OCI-LY7 (cell line): ENCODE measurements around the gene DYNLT2. TPM values are rescaled to one million over a fixed set of nuclear protein-coding genes. Genes with fewer than 3 reads are reported as not detected.

Experiments
- BruUV-seq: library from RNA; stranded (reverse); fragments of 400-500 nt; replicated peaks from 2 replicates; lab custom pipeline; 2021; lab: Mats Ljungman, UMichigan
- CTCF ChIA-PET: fragments of 300-600 bp; sonication (Branson Sonifier 250); formaldehyde crosslinking; loops from one replicate; lab custom pipeline; 2022; ENCODE audit warnings: antibody characterized with exemption; ENCODE audit not compliant: unreplicated experiment; lab: Charles Lee
- POLR2A ChIA-PET: fragments of 300-600 bp; sonication (Branson Sonifier 250); formaldehyde crosslinking; loops from one replicate; lab custom pipeline; 2022; ENCODE audit warnings: antibody characterized with exemption; lab: Charles Lee
- DNase-seq: peaks from one replicate; pipeline ENCODE4 v3.0.0-alpha.2; 2015; ENCODE audit warnings: low spot score
- H2AFZ ChIP-seq: fragments of 200-600 bp; sonication (generic), shearing (Covaris generic); 2 replicates; pipeline ENCODE4 v1.6.1; 2014; ENCODE audit warnings: mild to moderate bottlenecking, antibody characterized with exemption, low read length, moderate library complexity
- H3K27ac ChIP-seq: fragments of 200-600 bp; sonication (generic); 2 replicates; pipeline ENCODE4 v1.5.1; 2014; ENCODE audit warnings: mixed run types, low read depth, mild to moderate bottlenecking, moderate library complexity, low read length, inconsistent platforms; ENCODE audit not compliant: poor library complexity, severe bottlenecking
- H3K36me3 ChIP-seq: fragments of 200-600 bp; sonication (generic); 2 replicates; pipeline ENCODE4 v1.6.1; 2014; ENCODE audit warnings: mild to moderate bottlenecking, antibody characterized with exemption, low read length, moderate library complexity, mixed read lengths; ENCODE audit not compliant: insufficient read depth
- H3K4me1 ChIP-seq: fragments of 200-600 bp; sonication (generic); 2 replicates; pipeline ENCODE4 v1.5.1; 2014; ENCODE audit warnings: mild to moderate bottlenecking, low read length; ENCODE audit not compliant: insufficient read depth, poor library complexity, severe bottlenecking
- H3K4me2 ChIP-seq: fragments of 200-600 bp; sonication (generic); 2 replicates; pipeline ENCODE4 v1.6.1; 2014; ENCODE audit warnings: mild to moderate bottlenecking, low read length
- H3K4me3 ChIP-seq: fragments of 200-600 bp; sonication (generic); 2 replicates; pipeline ENCODE4 v1.5.1; 2014; ENCODE audit warnings: mild to moderate bottlenecking, low read depth, low read length; ENCODE audit not compliant: poor library complexity, severe bottlenecking
- H3K79me2 ChIP-seq: fragments of 200-600 bp; sonication (generic); 2 replicates; pipeline ENCODE4 v1.6.1; 2016; ENCODE audit warnings: low read depth, mild to moderate bottlenecking, low read length, moderate library complexity, mixed read lengths; ENCODE audit not compliant: insufficient read depth
- H3K9me2 ChIP-seq: fragments of 200-600 bp; sonication (generic); 2 replicates; pipeline ENCODE4 v1.6.1; 2016; ENCODE audit warnings: mild to moderate bottlenecking, low read length, mixed read lengths; ENCODE audit not compliant: insufficient read depth
- H3K9me3 ChIP-seq: fragments of 200-600 bp; sonication (generic); 2 replicates; pipeline ENCODE4 v1.6.1; 2014; ENCODE audit warnings: mild to moderate bottlenecking, mixed run types, low read length, mixed read lengths
- H4K20me1 ChIP-seq: fragments of 200-600 bp; sonication (generic); 2 replicates; pipeline ENCODE4 v1.6.1; 2014; ENCODE audit warnings: mild to moderate bottlenecking, antibody characterized with exemption, low read length, moderate library complexity, mixed read lengths; ENCODE audit not compliant: insufficient read depth
- EZH2phosphoT487 ChIP-seq: fragments of 200-600 bp; sonication (generic); IDR thresholded peaks from 2 replicates; pipeline ENCODE4 v1.6.1; 2018; ENCODE audit warnings: low read depth, borderline replicate concordance, mild to moderate bottlenecking, mixed run types, antibody characterized with exemption, low read length, moderate library complexity, mixed read lengths
- intact Hi-C: fragments of 100-400 bp; cut with micrococcal nuclease; formaldehyde crosslinking; loops from one replicate; pipeline ENCODE4 v1.10.0; 2022; ENCODE audit not compliant: unreplicated experiment
- total RNA-seq, 2 experiments: library from RNA; depleted of rRNA in 1 of 2; stranded (reverse); fragments of >200 nt in 1 of 2; shearing (Covaris generic) in 1 of 2; gene quantifications; 2 replicates each; pipeline ENCODE4 v1.2.3, GENCODE V29; 2014 to 2022
- TF ChIP-seq, protein P1 (sequence below): fragments of 200-600 bp; sonication (generic); conservative IDR thresholded peaks from 2 replicates; pipeline ENCODE4 v1.5.1; 2014; ENCODE audit warnings: mild to moderate bottlenecking, antibody characterized with exemption, low read length, moderate library complexity, mixed read lengths

DYNLT2 gene
- total RNA-seq, 2 experiments from 2014 or later, result 6.4 to 7.7 TPM

DNA sequence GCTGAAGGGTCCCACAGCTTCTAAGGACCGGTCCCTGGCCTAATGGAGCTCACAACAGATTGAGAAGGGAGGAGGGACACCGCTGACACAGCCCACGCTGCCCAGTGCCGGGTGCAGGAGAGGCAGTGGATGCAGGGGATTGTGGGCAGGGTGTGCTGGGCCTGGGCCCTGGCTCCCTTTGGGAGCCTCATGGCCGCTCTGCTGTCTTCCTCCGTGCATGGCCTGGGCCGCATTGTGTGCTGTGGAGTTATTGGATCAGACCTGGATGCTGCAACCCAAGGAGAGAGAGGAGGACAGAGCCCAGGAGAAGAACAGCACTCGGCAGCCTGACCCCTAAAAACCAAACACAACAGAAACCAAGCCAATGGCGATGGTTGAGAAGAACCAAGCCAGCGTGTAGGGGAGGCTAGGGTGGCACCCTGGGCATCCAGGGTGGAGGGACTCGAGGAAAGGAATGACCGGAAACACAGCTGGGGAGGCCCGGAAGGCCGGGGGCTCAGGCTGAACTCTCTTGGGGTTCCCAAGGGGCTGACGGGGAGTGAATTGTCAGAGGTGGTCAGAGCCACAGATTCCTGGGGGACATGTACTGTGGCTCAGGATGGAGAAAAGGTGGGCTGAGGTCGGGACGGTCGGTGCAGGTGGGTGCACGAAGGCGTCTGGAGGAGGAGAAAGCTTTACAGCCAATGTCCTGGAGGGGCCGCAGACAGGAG lies 41.1 kb upstream of the DYNLT2 start:
- H4K20me1 ChIP-seq, result no peaks in the 10 kb centered on the region
- peaks cover 3% of the 10 kb centered on the region for H3K4me1 ChIP-seq
- POLR2A ChIA-PET, result interaction anchor here (1.6 kb wide), 1 partner anchor 13 kb away, joined by 6 read pairs; no protein-coding TSS in a partner anchor
- H3K9me2 ChIP-seq, result no peaks in the 10 kb centered on the region
- no peaks in the 10 kb centered on the region for H3K9me3 ChIP-seq
- H2AFZ ChIP-seq, result no peak overlapping the region
- no peak for DNase-seq
- CTCF ChIA-PET, result interaction anchor here (0.6 kb wide), 1 partner anchor 1006 kb away, joined by 3 read pairs; no protein-coding TSS in a partner anchor
- no peak overlapping the region for H3K4me2 ChIP-seq
- no peaks in the 10 kb centered on the region for H3K79me2 ChIP-seq
- no TSS peak for BruUV-seq
- H3K36me3 ChIP-seq, result no peaks in the 10 kb centered on the region
- H3K27ac ChIP-seq, result no peak overlapping the region
- intact Hi-C loops, result loop anchor here (10.0 kb wide), 1 partner anchor 502 kb away; the partner anchor contains the start of gene DLL1
- H3K4me3 ChIP-seq, result no peak overlapping the region
- no peak for TF ChIP-seq EZH2phosphoT487
- TF ChIP-seq, protein P1, sequence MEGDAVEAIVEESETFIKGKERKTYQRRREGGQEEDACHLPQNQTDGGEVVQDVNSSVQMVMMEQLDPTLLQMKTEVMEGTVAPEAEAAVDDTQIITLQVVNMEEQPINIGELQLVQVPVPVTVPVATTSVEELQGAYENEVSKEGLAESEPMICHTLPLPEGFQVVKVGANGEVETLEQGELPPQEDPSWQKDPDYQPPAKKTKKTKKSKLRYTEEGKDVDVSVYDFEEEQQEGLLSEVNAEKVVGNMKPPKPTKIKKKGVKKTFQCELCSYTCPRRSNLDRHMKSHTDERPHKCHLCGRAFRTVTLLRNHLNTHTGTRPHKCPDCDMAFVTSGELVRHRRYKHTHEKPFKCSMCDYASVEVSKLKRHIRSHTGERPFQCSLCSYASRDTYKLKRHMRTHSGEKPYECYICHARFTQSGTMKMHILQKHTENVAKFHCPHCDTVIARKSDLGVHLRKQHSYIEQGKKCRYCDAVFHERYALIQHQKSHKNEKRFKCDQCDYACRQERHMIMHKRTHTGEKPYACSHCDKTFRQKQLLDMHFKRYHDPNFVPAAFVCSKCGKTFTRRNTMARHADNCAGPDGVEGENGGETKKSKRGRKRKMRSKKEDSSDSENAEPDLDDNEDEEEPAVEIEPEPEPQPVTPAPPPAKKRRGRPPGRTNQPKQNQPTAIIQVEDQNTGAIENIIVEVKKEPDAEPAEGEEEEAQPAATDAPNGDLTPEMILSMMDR, result no peak

DNA sequence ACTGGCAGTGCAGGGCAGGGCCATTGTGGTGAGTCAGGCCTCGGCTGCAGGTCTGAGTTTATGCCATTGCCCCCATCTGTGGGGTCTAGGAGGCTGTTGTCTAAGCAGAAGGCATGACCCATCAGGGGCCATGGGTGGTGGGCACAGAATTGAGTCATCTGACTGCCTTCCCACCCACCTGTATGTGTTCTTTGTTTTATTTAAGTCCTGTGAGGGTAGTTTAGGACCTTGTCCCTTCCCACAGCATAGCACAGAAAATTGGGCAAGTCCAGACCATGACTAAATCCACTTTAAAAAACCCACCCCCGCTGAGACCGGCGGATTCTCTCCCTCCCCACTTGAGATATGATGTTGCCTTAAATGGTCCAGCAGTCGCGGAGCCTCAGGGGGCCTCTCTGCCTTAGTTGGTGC lies 40.4 kb upstream of the DYNLT2 start:
- Histone ChIP-seq H2AFZ (no peak overlapping the region), H3K4me1 (peaks cover 3% of the 10 kb centered on the region), H4K20me1 (no peaks in the 10 kb centered on the region), H3K9me3 (no peaks in the 10 kb centered on the region), H3K27ac (no peak overlapping the region), H3K4me3 (no peak overlapping the region), H3K79me2 (no peaks in the 10 kb centered on the region), H3K4me2 (no peak overlapping the region), H3K36me3 (no peaks in the 10 kb centered on the region), H3K9me2 (no peaks in the 10 kb centered on the region)
- POLR2A ChIA-PET, result no interaction called here
- BruUV-seq, result no TSS peak
- intact Hi-C loops, result loop anchor here (2.0 to 10.0 kb wide), 2 partner anchors 297 to 503 kb away; partner anchors contain the start of gene DLL1
- TF ChIP-seq, protein P1, result no peak
- TF ChIP-seq EZH2phosphoT487, result no peak
- CTCF ChIA-PET, result interaction anchor here (2.4 kb wide), 1 partner anchor 12 kb away, joined by 26 read pairs; no protein-coding TSS in a partner anchor
- no peak for DNase-seq
